ENCODE measurements around the gene POU4F3. TPM values are rescaled to one million over a fixed set of nuclear protein-coding genes. Genes with fewer than 3 reads are reported as not detected.

The POU4F3 gene
- total RNA-seq, 2 donors from 2014 or later = 0.27 to 0.46 TPM

DNA sequence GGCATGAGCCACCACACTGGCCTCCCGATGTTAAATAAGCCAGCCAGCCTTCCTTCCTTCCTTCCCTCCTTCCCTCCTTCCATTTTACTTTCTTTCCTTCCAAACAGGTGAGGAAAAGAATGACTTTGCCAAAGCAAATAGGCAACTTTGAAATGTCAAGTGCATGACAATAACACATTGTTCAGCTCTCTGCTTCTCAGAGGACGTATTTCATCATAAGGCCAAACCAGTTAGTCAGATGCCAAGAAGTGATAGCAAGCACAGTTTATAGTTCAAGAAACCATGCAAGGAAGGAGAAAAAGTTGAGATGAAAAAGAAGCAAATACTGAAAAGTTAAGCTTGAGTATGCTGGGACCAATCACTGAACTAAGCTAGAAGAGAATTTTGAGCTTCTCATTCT lies 29.5 kb downstream of the POU4F3 start:
- Mint-ChIP-seq H3K27ac (no peak overlapping the region), H3K27me3 (ENCODE audit: insufficient read depth) (peaks cover 14% of the 10 kb centered on the region), H3K36me3 (ENCODE audit: low read depth) (no peaks in the 10 kb centered on the region), H3K4me3 (no peak overlapping the region), H3K9me3 (no peaks in the 10 kb centered on the region), H3K4me1 (peaks cover 10% of the 10 kb centered on the region)
- Histone ChIP-seq H3K4me1 (ENCODE audit: control insufficient read depth, insufficient read depth, low read length) (peaks cover 2% of the 10 kb centered on the region), H3K9ac (ENCODE audit: extremely low read depth, low read length, poor library complexity, severe bottlenecking) (no peak overlapping the region), H3K27me3 (ENCODE audit: control insufficient read depth, insufficient read depth, low read length, poor library complexity, severe bottlenecking) (no peaks in the 10 kb centered on the region), H3K9me3 (ENCODE audit: control insufficient read depth, low read length) (no peaks in the 10 kb centered on the region), H3K36me3 (ENCODE audit: control insufficient read depth, insufficient read depth, low read length) (no peaks in the 10 kb centered on the region), H3K4me3 (ENCODE audit: low read length) (no peak overlapping the region), H3K27ac (ENCODE audit: low read depth, low read length) (no peak overlapping the region)
- 79 to 86% methylated on average over 1 of the region's 2 CpGs for WGBS, 2 experiments (ENCODE audit: insufficient coverage in 1 of 2, insufficient read length in 1 of 2)
- TF ChIP-seq, protein P1, sequence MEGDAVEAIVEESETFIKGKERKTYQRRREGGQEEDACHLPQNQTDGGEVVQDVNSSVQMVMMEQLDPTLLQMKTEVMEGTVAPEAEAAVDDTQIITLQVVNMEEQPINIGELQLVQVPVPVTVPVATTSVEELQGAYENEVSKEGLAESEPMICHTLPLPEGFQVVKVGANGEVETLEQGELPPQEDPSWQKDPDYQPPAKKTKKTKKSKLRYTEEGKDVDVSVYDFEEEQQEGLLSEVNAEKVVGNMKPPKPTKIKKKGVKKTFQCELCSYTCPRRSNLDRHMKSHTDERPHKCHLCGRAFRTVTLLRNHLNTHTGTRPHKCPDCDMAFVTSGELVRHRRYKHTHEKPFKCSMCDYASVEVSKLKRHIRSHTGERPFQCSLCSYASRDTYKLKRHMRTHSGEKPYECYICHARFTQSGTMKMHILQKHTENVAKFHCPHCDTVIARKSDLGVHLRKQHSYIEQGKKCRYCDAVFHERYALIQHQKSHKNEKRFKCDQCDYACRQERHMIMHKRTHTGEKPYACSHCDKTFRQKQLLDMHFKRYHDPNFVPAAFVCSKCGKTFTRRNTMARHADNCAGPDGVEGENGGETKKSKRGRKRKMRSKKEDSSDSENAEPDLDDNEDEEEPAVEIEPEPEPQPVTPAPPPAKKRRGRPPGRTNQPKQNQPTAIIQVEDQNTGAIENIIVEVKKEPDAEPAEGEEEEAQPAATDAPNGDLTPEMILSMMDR (conservative IDR thresholded peaks at IDR 0.05) = no peak
- DNase-seq = no peak

DNA sequence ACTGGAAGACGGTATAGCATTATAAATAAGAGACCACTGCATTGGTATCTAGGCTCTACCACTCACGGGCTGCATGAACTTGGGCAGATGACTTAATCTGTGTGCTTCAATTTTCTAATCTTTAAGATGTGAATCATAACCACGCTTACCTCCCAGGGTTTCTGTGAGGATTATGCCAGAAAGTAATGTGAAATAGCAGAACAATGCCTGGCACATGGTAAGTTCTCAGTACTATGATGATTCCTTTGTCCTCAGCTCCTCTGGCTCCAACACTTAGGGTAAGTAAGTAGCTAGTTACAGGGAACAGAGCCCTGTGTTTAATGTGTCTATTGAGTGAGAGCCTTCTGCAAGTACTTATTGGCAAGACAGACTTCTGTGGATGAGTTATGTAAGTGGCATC lies 31.1 kb downstream of the POU4F3 start:
- H3K4me1 Mint-ChIP-seq = peaks cover 10% of the 10 kb centered on the region
- no peaks in the 10 kb centered on the region for H3K9me3 ChIP-seq (ENCODE audit: control insufficient read depth, low read length)
- H3K4me1 ChIP-seq (ENCODE audit: control insufficient read depth, insufficient read depth, low read length) = peaks cover 2% of the 10 kb centered on the region
- no peaks in the 10 kb centered on the region for H3K36me3 ChIP-seq (ENCODE audit: control insufficient read depth, insufficient read depth, low read length)
- no peaks in the 10 kb centered on the region for H3K36me3 Mint-ChIP-seq (ENCODE audit: low read depth)
- no peak overlapping the region for H3K27ac ChIP-seq (ENCODE audit: low read depth, low read length)
- 87 to 94% methylated on average over 3 of the region's 3 CpGs for WGBS, 2 experiments (ENCODE audit: insufficient coverage in 1 of 2, insufficient read length in 1 of 2)
- peaks cover 14% of the 10 kb centered on the region for H3K27me3 Mint-ChIP-seq (ENCODE audit: insufficient read depth)
- no peak overlapping the region for H3K4me3 Mint-ChIP-seq
- H3K9me3 Mint-ChIP-seq = no peaks in the 10 kb centered on the region
- peaks cover 5% of the 10 kb centered on the region for H3K27me3 ChIP-seq (ENCODE audit: control insufficient read depth, insufficient read depth, low read length, poor library complexity, severe bottlenecking)
- no peak overlapping the region for H3K9ac ChIP-seq (ENCODE audit: extremely low read depth, low read length, poor library complexity, severe bottlenecking)
- no peak overlapping the region for H3K27ac Mint-ChIP-seq
- no peak overlapping the region for H3K4me3 ChIP-seq (ENCODE audit: low read length)
- DNase-seq = no peak
- TF ChIP-seq, protein P1 (conservative IDR thresholded peaks at IDR 0.05) = no peak

DNA sequence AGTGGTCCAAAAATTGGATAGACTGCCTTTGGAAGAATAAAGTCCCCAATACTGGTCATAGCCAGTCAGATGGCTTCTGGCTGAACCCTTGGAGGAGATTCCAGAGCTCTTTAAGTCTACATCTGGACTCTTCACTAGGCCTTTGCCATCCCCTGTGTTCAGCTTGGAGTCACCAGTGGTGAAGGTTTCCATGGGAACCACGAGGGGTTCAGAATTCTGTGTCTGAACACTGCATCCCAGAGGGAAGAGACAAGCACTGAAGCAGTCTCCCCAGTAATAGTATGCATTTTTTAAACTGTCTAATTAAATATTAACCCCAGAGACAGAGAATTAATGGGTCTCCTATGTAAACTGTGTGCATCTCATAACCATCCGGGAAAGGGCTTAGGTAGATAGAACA lies 38.2 kb downstream of the POU4F3 start:
- Mint-ChIP-seq H3K4me1 (no peaks in the 10 kb centered on the region), H3K9me3 (no peaks in the 10 kb centered on the region), H3K4me3 (no peak overlapping the region), H3K27me3 (ENCODE audit: insufficient read depth) (peaks cover 29% of the 10 kb centered on the region), H3K27ac (no peak overlapping the region), H3K36me3 (ENCODE audit: low read depth) (no peaks in the 10 kb centered on the region)
- Histone ChIP-seq H3K27me3 (ENCODE audit: control insufficient read depth, insufficient read depth, low read length, poor library complexity, severe bottlenecking) (peaks cover 5% of the 10 kb centered on the region), H3K36me3 (ENCODE audit: control insufficient read depth, insufficient read depth, low read length) (no peaks in the 10 kb centered on the region), H3K9ac (ENCODE audit: extremely low read depth, low read length, poor library complexity, severe bottlenecking) (no peak overlapping the region), H3K4me3 (ENCODE audit: low read length) (no peak overlapping the region), H3K9me3 (ENCODE audit: control insufficient read depth, low read length) (no peaks in the 10 kb centered on the region), H3K27ac (ENCODE audit: low read depth, low read length) (no peak overlapping the region), H3K4me1 (ENCODE audit: control insufficient read depth, insufficient read depth, low read length) (no peaks in the 10 kb centered on the region)
- 83 to 95% methylated on average over 2 of the region's 2 CpGs for WGBS, 2 experiments (ENCODE audit: insufficient coverage in 1 of 2, insufficient read length in 1 of 2)
- TF ChIP-seq, protein P1 (conservative IDR thresholded peaks at IDR 0.05) = no peak
- DNase-seq = no peak
